ENCODE results near the gene TDRD12. TPM values are rescaled to one million over a fixed set of nuclear protein-coding genes. Genes with fewer than 3 reads are reported as not detected.

Gene TDRD12
- total and polyA plus RNA-seq, 5 donors, result 0.06 to 1.0 (median 0.13) TPM; not detected in 1

DNA sequence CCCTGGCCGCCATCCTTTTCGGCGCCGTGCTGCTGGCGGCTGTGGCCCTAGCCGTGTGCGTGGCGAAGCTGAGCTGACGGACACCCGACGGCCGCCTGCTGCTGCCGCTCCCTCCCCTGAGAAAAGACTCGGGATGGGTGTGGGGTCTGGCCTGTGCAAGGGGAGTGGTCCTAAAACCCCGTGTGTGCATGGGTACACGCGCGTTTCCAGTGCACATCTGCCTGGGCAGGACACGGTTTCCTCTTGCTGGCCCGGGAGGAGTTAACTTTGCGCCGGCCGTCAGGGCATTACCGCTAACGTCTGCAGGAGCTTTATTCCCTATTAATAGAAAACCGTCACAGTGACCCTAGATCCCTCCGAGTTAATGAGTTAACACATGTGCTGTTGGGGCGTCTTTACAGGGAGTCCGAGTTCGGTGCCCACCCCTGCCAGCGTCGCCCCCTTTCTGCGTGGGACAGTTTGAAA lies 42.6 kb upstream of the TDRD12 start:
- intact Hi-C loops (cut with DNase I), result no loop called here
- DNase-seq, result no peak
- Histone ChIP-seq H3K27ac (ENCODE audit: low read length) (no peak overlapping the region), H3K9me3 (ENCODE audit: control insufficient read depth, low read length) (no peaks in the 10 kb centered on the region), H3K4me1 (ENCODE audit: control insufficient read depth, insufficient read depth, low read length) (peaks cover 4% of the 10 kb centered on the region), H3K27me3 (ENCODE audit: control insufficient read depth, insufficient read depth) (no peaks in the 10 kb centered on the region), H3K4me3 (ENCODE audit: low read length) (no peak overlapping the region)
- WGBS, result 22% methylated on average over 33 of the region's 33 CpGs
- ATAC-seq, result no peak

DNA sequence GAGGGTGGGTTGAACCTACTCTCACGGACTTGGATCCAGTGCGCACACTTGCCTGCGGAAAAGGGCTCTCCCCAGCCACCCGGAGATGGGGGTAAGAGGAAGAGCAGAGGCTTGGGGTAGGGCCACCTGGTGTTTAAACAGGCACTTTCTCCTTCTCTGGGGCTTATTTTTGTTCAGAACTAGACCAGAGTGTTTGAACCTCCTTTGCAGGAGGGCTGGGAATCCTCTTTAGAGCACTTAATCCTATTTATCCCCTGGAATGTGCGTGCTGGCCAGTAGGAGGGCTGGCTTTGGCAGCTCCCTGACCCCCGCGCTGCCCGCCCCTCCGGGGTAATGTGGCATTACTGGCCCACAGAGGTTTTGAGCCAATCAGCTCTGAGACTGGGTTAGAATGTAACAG lies 41.9 kb upstream of the TDRD12 start:
- no peak overlapping the region for H3K4me3 ChIP-seq (ENCODE audit: low read length)
- ATAC-seq (no peak), DNase-seq (no peak)
- no peaks in the 10 kb centered on the region for H3K27me3 ChIP-seq (ENCODE audit: control insufficient read depth, insufficient read depth)
- H3K9me3 ChIP-seq (ENCODE audit: control insufficient read depth, low read length), result no peaks in the 10 kb centered on the region
- 53% methylated on average over 9 of the region's 9 CpGs for WGBS
- no peak overlapping the region for H3K27ac ChIP-seq (ENCODE audit: low read length)
- H3K4me1 ChIP-seq (ENCODE audit: control insufficient read depth, insufficient read depth, low read length), result peaks cover 4% of the 10 kb centered on the region
- intact Hi-C loops (cut with DNase I), result no loop called here

GRCh38 chr19:32680986-32681385 lies 38.6 kb upstream of the TDRD12 start:
- Histone ChIP-seq H3K9me3 (ENCODE audit: control insufficient read depth, low read length) (no peaks in the 10 kb centered on the region), H3K4me3 (ENCODE audit: low read length) (no peak overlapping the region), H3K27ac (ENCODE audit: low read length) (no peak overlapping the region), H3K4me1 (ENCODE audit: control insufficient read depth, insufficient read depth, low read length) (no peaks in the 10 kb centered on the region), H3K27me3 (ENCODE audit: control insufficient read depth, insufficient read depth) (no peaks in the 10 kb centered on the region)
- WGBS, result 76% methylated on average over 2 of the region's 2 CpGs
- no peak for ATAC-seq
- intact Hi-C loops (cut with DNase I), result no loop called here
- DNase-seq, result no peak

- H3K4me1 ChIP-seq (ENCODE audit: control insufficient read depth, insufficient read depth, low read length), result no peaks in the 10 kb centered on the region
- no peaks in the 10 kb centered on the region for H3K9me3 ChIP-seq (ENCODE audit: control insufficient read depth, low read length)
- 94% methylated on average over 4 of the region's 4 CpGs for WGBS
- no peak for ATAC-seq
- no peak for DNase-seq
- H3K4me3 ChIP-seq (ENCODE audit: low read length), result no peak overlapping the region
- intact Hi-C loops (cut with DNase I), result no loop called here
- H3K27me3 ChIP-seq (ENCODE audit: control insufficient read depth, insufficient read depth), result no peaks in the 10 kb centered on the region
- H3K27ac ChIP-seq (ENCODE audit: low read length), result no peak overlapping the region
Observed at GRCh38 chr19:32682317-32682716, 37.2 kb upstream of the TDRD12 start.

DNA sequence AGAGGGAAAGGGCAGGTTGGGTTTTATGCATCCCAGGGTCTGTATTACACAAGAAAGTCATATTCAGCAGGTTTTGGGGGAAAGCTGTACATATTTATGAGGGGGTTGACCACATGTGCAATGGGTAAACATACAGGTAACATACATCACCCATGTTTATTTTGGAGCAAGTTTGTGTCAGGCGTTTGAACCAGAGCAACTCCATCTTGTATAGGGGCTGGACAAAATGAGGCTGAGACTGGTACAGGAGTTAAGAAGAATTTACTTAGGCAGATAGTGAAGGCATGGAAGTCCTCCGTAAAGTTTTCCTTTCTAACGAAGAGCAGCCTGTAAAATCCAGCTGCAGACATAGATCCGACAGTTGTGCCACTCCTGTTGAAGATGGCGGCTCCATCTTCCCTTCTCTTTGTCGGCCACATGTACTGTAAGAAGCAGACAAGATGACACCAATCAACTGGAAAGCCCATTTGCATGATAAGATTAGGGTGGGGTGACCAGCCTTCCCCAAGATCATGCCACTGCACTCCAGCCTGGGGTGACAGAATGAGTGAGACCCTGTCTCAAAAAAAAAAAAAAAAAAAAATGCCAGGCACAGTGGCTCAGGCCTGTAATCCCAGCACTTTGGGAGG lies 32.6 kb upstream of the TDRD12 start:
- no peaks in the 10 kb centered on the region for H3K27me3 ChIP-seq (ENCODE audit: control insufficient read depth, insufficient read depth)
- no peaks in the 10 kb centered on the region for H3K4me1 ChIP-seq (ENCODE audit: control insufficient read depth, insufficient read depth, low read length)
- H3K27ac ChIP-seq (ENCODE audit: low read length), result no peak overlapping the region
- ATAC-seq (no peak), DNase-seq (no peak)
- H3K4me3 ChIP-seq (ENCODE audit: low read length), result no peak overlapping the region
- intact Hi-C loops (cut with DNase I), result no loop called here
- WGBS, result 91% methylated on average over 6 of the region's 6 CpGs
- no peaks in the 10 kb centered on the region for H3K9me3 ChIP-seq (ENCODE audit: control insufficient read depth, low read length)

DNA sequence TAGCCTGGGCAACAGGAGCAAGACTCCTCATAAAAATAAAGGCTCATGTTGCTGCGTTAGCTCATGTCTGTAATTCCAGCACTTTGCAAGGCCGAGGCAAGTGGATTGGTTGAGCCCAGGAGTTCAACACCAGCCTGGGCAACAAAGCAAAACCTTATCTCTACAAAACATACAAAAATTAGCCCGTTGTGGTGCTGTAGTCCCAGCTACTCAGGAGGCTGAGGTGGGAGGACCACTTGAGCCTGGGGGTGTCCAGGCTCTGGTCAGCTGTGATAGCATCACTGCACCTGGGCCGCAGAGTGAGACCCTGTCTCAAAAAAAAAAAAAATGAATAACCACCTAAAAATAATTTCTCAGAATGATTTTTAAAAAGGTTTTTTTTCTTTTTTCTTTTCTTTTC lies 31.9 kb upstream of the TDRD12 start:
- H3K4me1 ChIP-seq (ENCODE audit: control insufficient read depth, insufficient read depth, low read length), result no peaks in the 10 kb centered on the region
- ATAC-seq (no peak), DNase-seq (no peak)
- H3K9me3 ChIP-seq (ENCODE audit: control insufficient read depth, low read length), result no peaks in the 10 kb centered on the region
- H3K27ac ChIP-seq (ENCODE audit: low read length), result no peak overlapping the region
- no peak overlapping the region for H3K4me3 ChIP-seq (ENCODE audit: low read length)
- intact Hi-C loops (cut with DNase I), result no loop called here
- no peaks in the 10 kb centered on the region for H3K27me3 ChIP-seq (ENCODE audit: control insufficient read depth, insufficient read depth)
- 88% methylated on average over 4 of the region's 4 CpGs for WGBS

DNA sequence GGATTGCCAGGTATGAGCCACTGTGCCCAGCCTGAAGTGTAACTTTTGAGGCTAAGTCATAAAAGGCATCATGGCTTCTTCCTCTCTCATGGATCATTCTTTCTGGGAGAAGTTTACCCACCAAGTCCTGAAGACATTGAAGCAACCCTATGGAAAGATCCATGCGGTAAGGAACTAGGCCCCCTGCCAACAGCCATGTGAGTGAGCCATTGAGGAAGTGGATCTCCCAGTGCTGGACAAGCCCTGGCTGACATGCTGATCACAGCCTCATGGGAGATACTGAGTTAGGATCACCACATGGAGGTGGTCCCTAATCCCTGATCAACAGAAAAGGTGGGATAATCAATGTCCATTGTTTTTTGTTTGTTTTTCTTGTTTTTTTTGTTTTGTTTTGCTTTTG lies 31.3 kb upstream of the TDRD12 start:
- no peaks in the 10 kb centered on the region for H3K9me3 ChIP-seq (ENCODE audit: control insufficient read depth, low read length)
- peaks cover under 1% of the 10 kb centered on the region for H3K4me1 ChIP-seq (ENCODE audit: control insufficient read depth, insufficient read depth, low read length)
- DNase-seq (peak in 1 of 3 donors; percentile 60), ATAC-seq (no peak)
- intact Hi-C loops (cut with DNase I), result no loop called here
- no peaks in the 10 kb centered on the region for H3K27me3 ChIP-seq (ENCODE audit: control insufficient read depth, insufficient read depth)
- no peak overlapping the region for H3K4me3 ChIP-seq (ENCODE audit: low read length)
- no peak overlapping the region for H3K27ac ChIP-seq (ENCODE audit: low read length)
- WGBS, result 67% methylated on average over 1 of the region's 1 CpG

DNA sequence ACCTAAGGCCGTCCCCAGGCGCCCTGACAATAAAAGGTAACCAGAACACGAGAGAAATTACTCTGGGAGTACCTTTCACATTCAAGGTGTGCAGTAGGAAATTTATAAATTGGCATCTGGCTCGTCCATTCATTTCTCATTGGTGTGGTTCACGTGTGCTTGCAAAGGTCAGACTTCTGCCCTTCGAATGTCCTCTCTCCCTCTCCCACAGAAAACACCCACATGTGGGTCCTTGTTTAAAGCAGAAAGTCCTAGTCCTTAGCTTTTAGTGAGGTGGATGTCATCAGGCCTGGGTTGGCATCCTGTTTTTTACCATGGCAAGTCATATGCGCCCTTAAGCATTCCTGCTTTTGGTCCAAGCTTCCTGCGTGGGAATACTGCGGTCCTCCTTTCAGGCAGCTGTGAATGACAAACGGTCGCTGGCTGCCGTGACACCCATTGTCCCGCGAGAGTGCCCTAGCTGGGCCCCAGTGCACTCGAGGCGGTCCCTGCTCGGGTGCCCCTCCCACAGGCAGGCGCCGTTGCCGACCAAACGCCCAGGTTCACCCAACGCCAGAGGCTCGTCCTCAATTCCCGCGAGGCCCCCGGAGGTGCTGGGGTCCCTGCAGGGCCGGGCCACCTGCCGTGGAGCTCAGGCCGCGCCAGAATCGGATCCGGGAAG lies 28.1 kb upstream of the TDRD12 start, which contains the start of gene NUDT19:
TSS of gene NUDT19 (plus strand) at position 531 of the 661 bp plus-strand sequence. CDS start 140 bp downstream, outside the sequence.
- Histone ChIP-seq H3K9me3 (ENCODE audit: control insufficient read depth, low read length) (no peaks in the 10 kb centered on the region), H3K4me3 (ENCODE audit: low read length) (peak within 1 kb of the TSS; percentile 53), H3K27ac (ENCODE audit: low read length) (peak within 1 kb of the TSS; percentile 46), H3K27me3 (ENCODE audit: control insufficient read depth, insufficient read depth) (no peaks in the 10 kb centered on the region), H3K4me1 (ENCODE audit: control insufficient read depth, insufficient read depth, low read length) (peaks cover 2% of the 10 kb centered on the region)
- DNase-seq (peak; percentile 86 to 96 (median 95)), ATAC-seq (peak; percentile 98)
- 6% methylated on average over 32 of the region's 32 CpGs for WGBS
- intact Hi-C loops (cut with DNase I), result no loop called here

DNA sequence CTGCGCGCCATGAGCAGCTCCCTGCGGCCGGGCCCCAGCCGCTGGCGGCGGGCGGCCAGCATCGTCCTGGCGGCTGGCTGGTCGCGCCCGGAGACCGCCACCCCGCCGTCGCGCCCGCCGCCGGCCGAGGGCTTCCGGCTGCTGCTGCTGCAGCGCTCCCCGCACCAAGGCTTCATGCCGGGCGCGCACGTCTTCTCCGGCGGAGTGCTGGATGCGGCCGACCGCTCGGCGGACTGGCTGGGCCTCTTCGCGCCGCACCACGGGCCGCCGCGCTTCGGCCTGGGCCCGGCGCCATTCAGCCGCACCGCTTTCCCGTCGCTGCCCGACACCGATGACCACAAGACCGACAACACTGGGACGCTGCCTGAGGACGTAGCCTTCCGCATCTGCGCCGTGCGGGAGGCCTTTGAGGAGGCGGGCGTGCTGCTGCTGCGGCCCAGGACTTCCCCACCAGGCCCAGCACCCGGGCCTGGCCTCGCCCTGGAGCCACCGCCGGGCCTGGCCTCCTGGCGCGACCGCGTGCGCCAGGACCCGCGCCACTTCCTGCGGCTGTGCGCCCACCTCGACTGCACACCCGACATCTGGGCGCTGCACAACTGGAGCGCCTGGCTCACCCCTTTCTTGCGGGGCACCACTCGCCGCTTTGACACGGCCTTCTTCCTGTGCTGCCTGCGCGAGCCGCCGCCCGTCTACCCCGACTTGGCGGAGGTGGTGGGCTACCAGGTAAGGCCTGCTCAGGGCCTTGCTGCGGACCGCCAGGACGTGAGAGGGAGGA lies 27.4 kb upstream of the TDRD12 start:
- H3K9me3 ChIP-seq (ENCODE audit: control insufficient read depth, low read length), result no peaks in the 10 kb centered on the region
- peak overlapping the region; percentile 46 for H3K27ac ChIP-seq (ENCODE audit: low read length)
- intact Hi-C loops (cut with DNase I), result no loop called here
- WGBS, result 4% methylated on average over 93 of the region's 93 CpGs
- no peaks in the 10 kb centered on the region for H3K27me3 ChIP-seq (ENCODE audit: control insufficient read depth, insufficient read depth)
- ATAC-seq, result peak; percentile 84 to 86
- DNase-seq, result peak; percentile 75 to 89 (median 88)
- peak overlapping the region; percentile 53 for H3K4me3 ChIP-seq (ENCODE audit: low read length)
- peaks cover 2% of the 10 kb centered on the region for H3K4me1 ChIP-seq (ENCODE audit: control insufficient read depth, insufficient read depth, low read length)

- Histone ChIP-seq H3K9me3 (ENCODE audit: control insufficient read depth, low read length) (no peaks in the 10 kb centered on the region), H3K4me3 (ENCODE audit: low read length) (peak overlapping the region; percentile 53), H3K27me3 (ENCODE audit: control insufficient read depth, insufficient read depth) (no peaks in the 10 kb centered on the region), H3K27ac (ENCODE audit: low read length) (peak overlapping the region; percentile 46), H3K4me1 (ENCODE audit: control insufficient read depth, insufficient read depth, low read length) (peaks cover 2% of the 10 kb centered on the region)
- 33% methylated on average over 7 of the region's 7 CpGs for WGBS
- no peak for DNase-seq
- intact Hi-C loops (cut with DNase I), result no loop called here
- peak in 1 of 2 donors; percentile 4 for ATAC-seq
Observed at GRCh38 chr19:32692727-32693061, 26.9 kb upstream of the TDRD12 start.

All from right cardiac atrium (tissue), 5 donors.